Testis (tissue), 2 donors: ENCODE data around the gene TBC1D22A.

Experiments used
- CTCF ChIP-seq, 3 experiments: fragments of 450-650 bp in 2 of 3; fragments of 200-600 bp in 1 of 3; sonication (generic) in 1 of 3; IDR thresholded peaks; one replicate each; pipeline ENCODE4 v1.5.1; 2016 to 2019; ENCODE audit warnings: antibody characterized with exemption in 3 of 3, mild to moderate bottlenecking in 2 of 3, moderate library complexity in 1 of 3
- POLR2A ChIP-seq: fragments of 450-650 bp; IDR thresholded peaks from one replicate; pipeline ENCODE4 v1.6.1; 2017; ENCODE audit warnings: antibody characterized with exemption, mild to moderate bottlenecking, moderate library complexity

DNA sequence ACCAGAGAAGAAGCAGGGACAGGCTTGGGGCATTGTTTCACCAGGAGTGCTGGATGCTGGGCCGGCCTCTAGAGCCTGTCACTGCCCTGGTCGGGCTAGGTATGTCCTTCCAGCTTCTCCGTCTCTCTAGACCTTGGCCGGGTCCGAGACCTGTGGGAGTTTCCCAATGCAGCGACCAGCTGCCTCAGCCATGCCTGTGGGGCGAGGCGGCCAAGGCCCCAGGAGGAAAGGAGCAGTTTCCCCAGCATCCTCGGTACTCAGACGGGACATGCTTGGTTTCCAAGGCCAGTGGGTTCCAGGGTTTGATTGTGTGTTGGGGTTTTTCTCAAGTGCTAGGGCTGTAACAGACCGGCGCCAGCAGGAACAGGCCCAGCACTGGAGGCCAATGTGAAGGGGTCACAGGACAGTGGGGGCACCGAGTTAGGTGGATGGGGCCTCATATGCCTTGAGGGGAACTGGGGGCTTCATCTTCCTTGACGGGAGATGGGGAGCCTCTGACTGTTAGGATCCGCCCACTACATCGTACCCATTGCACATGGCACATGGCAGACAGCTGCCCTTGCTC is 339.0 kb downstream of the TBC1D22A start:
- no peak for TF ChIP-seq CTCF (IDR thresholded peaks at IDR 0.05)
- TF ChIP-seq POLR2A, result no peak
